Right atrium auricular region (tissue), 2 donors: ENCODE measurements around the gene BAG3. TPM values are rescaled to one million over a fixed set of nuclear protein-coding genes. Genes with fewer than 3 reads are reported as not detected.
"Not testable (repeated sequence)": the region's sequence is repeated elsewhere in the genome, so short reads cannot be mapped to it uniquely, and the experiment has no call there.

Experiments used
- DNase-seq: peaks from one replicate; pipeline ENCODE4 v3.0.0-alpha.2; 2019; ENCODE audit warnings: low spot score
- H3K27ac ChIP-seq, 2 donors: fragments of 200-600 bp; sonication (generic); 1 replicate in 1 of 2; 2 replicates in 1 of 2; pipeline ENCODE4 v1.5.1; 2016 to 2019
- H3K27me3 ChIP-seq, 2 donors: fragments of 200-600 bp; sonication (generic); one replicate each; pipeline versions ENCODE4 v1.5.1 to v1.6.0; 2017 to 2019
- H3K36me3 ChIP-seq: fragments of 200-600 bp; sonication (generic); one replicate; pipeline ENCODE4 v1.5.1; 2016
- H3K4me1 ChIP-seq, 2 donors: fragments of 200-600 bp; sonication (generic); one replicate each; pipeline versions ENCODE4 v1.5.1 to v1.6.0; 2017 to 2019
- H3K4me3 ChIP-seq, 2 donors: fragments of 200-600 bp; sonication (generic); 1 replicate in 1 of 2; 2 replicates in 1 of 2; pipeline ENCODE4 v1.5.1; 2017 to 2019; ENCODE audit warnings: mild to moderate bottlenecking in 1 of 2, moderate library complexity in 1 of 2
- H3K9me3 ChIP-seq, 2 donors: fragments of 200-600 bp; sonication (generic); one replicate each; pipeline ENCODE4 v1.5.1; 2019
- CTCF ChIP-seq, 2 donors: fragments of 200-600 bp; sonication (generic); IDR thresholded peaks; one replicate each; pipeline ENCODE4 v1.5.1; 2019; ENCODE audit warnings: antibody characterized with exemption in 2 of 2
- total RNA-seq, 2 donors: library from RNA; depleted of rRNA; stranded (reverse); fragments of >200 nt; gene quantifications; one replicate each; pipeline ENCODE4 v1.1.0, GENCODE V29; 2016

Gene BAG3
- total RNA-seq, 2 donors from 2014 or later: 126 to 152 TPM

GRCh38 chr10:119706521-119707278, 55.5 kb downstream of the BAG3 start:
- H3K4me1 ChIP-seq: no peaks in the 10 kb centered on the region
- H3K36me3 ChIP-seq: no peaks in the 10 kb centered on the region
- TF ChIP-seq CTCF (IDR thresholded peaks at IDR 0.05): no peak
- H3K4me3 ChIP-seq: no peak overlapping the region
- H3K9me3 ChIP-seq: no peaks in the 10 kb centered on the region
- no peak overlapping the region for H3K27ac ChIP-seq
- no peak for DNase-seq
- H3K27me3 ChIP-seq: no peaks in the 10 kb centered on the region

- not testable (repeated sequence) for H3K4me1 ChIP-seq, H3K36me3 ChIP-seq, H3K27me3 ChIP-seq, DNase-seq, H3K9me3 ChIP-seq, H3K27ac ChIP-seq, H3K4me3 ChIP-seq
These were observed 56.2 kb downstream of the BAG3 start for GRCh38 chr10:119707331-119707730.

GRCh38 chr10:119710935-119711334, 59.8 kb downstream of the BAG3 start:
- H3K4me1 ChIP-seq, DNase-seq, H3K36me3 ChIP-seq, H3K4me3 ChIP-seq, H3K27me3 ChIP-seq, H3K27ac ChIP-seq, H3K9me3 ChIP-seq: not testable (repeated sequence)

- no peaks in the 10 kb centered on the region for H3K36me3 ChIP-seq
- H3K4me1 ChIP-seq: no peaks in the 10 kb centered on the region
- no peak overlapping the region for H3K4me3 ChIP-seq
- no peaks in the 10 kb centered on the region for H3K27me3 ChIP-seq
- no peak overlapping the region for H3K27ac ChIP-seq
- H3K9me3 ChIP-seq: no peaks in the 10 kb centered on the region
- no peak for DNase-seq
- TF ChIP-seq CTCF (IDR thresholded peaks at IDR 0.05): no peak
These were observed 62.7 kb downstream of the BAG3 start for GRCh38 chr10:119713744-119714483.

GRCh38 chr10:119714484-119714816, 63.3 kb downstream of the BAG3 start:
- H3K36me3 ChIP-seq: no peaks in the 10 kb centered on the region
- H3K27ac ChIP-seq: no peak overlapping the region
- H3K27me3 ChIP-seq: no peaks in the 10 kb centered on the region
- TF ChIP-seq CTCF (IDR thresholded peaks at IDR 0.05): no peak
- no peaks in the 10 kb centered on the region for H3K9me3 ChIP-seq
- no peaks in the 10 kb centered on the region for H3K4me1 ChIP-seq
- no peak for DNase-seq
- no peak overlapping the region for H3K4me3 ChIP-seq

GRCh38 chr10:119715628-119716505, 64.7 kb downstream of the BAG3 start:
- H3K36me3 ChIP-seq: no peaks in the 10 kb centered on the region
- DNase-seq: no peak
- H3K27ac ChIP-seq: no peak overlapping the region
- no peaks in the 10 kb centered on the region for H3K9me3 ChIP-seq
- no peak for TF ChIP-seq CTCF (IDR thresholded peaks at IDR 0.05)
- H3K4me3 ChIP-seq: no peak overlapping the region
- H3K27me3 ChIP-seq: no peaks in the 10 kb centered on the region
- no peaks in the 10 kb centered on the region for H3K4me1 ChIP-seq
